GM21619 (cell line): ENCODE data around the gene GTSF1L.
"Not testable (repeated sequence)": the region's sequence is repeated elsewhere in the genome, so short reads cannot be mapped to it uniquely, and the experiment has no call there.

Experiments used
- ATAC-seq: cut with Tn5 transposase; IDR thresholded peaks from one replicate; pipeline ENCODE4 v1.9.1; 2021; ENCODE audit not compliant: unreplicated experiment

GTSF1L gene

DNA sequence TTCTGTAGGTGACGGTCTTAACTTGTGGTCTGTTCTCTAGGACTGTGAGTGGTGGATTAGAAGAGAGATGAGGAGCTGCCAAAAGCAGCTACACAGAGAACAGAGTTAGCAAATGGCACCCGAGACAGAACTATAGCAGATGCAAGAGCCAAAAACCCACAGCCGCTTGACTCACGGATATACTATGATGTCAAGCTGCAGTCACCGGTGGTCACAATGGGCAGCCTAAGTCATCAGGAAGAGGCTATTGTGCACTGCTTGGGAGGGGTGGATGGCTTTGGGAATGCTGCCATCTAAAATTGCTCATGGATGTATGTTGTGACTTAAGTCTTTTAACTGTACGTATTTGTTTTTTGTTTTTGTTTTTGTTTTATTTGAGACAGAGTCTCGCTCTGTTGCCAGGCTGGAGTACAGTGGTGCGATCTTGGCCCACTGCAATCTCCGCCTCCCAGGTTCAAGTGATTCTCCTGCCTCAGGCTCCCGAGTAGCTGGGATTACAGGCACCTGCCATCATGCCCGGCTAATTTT lies at the start of gene GTSF1L:
GTSF1L (minus strand) TSS at position 192 of the 528 bp plus-strand sequence. CDS start 308 bp downstream, outside the sequence.
- ATAC-seq: no peak

DNA sequence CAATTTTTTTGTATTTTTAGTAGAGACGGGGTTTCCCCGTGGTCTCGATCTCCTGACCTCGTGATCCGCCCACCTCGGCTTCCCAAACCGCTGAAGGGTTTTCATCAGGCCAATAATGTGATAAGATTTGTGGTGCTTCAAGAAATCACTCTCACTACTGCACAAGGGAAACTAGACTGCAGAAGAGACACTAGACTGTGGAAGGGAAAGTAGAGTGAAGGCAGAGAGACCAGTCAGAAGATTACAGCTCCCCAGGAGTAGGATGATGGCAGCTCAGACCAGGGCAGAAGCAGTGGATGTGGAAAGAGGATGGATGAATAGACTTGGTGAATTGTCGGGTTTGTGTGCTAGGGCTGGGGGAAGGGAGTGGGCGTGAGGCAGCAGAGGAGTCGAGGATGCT lies 48.0 kb upstream of the GTSF1L start:
- no peak for ATAC-seq

DNA sequence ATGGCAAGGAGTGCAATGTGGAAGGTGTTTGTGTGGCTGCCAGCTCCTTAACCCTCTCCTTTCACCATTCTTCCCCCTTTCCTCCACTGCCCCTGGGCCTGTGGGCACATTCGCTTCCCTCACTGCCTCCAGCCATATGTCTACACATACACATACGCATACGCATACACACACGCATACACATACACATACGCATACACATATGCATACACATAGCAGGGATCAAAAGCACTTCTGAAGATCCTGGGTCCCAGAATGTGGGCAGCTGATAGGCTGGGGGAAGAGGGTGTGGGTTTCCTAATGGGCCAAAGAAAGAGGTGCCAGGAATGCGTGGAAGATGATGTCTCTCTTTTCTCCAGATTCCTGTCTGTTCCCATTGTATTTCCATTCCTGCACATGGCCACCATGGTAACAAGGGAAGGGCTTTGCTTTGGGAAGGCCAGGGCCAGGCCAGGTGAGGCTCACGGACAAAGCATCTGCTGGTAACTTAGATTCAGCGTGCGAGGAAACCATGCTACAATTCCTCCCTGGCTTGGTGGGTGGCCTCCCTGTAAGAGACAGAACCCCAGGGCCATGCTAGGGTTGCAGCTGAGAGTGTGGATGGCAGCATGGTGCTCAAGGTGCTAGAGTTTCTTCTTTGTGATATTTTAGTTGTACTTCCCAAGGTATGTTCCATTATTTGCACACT lies 44.8 kb upstream of the GTSF1L start:
- no peak for ATAC-seq

DNA sequence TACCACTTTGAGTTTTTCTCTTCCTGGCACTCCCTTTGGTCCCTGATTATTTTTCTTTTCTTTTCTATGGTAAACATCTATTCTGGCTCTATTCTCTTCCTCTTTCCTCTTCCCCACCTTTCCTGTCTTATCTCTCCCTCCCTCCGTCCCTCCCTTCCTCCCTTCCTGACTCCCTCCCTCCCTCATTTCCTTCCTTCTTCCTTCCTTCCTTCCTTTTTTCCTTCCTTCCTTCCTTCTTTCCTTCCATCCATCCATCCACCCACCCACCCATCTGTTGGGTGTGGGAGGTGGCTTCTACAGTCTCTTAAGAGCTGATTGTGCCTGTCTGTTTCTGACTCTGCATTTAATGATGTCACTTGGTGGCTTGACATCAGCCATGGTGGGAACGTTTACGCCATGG lies 43.5 kb upstream of the GTSF1L start:
- no peak for ATAC-seq

DNA sequence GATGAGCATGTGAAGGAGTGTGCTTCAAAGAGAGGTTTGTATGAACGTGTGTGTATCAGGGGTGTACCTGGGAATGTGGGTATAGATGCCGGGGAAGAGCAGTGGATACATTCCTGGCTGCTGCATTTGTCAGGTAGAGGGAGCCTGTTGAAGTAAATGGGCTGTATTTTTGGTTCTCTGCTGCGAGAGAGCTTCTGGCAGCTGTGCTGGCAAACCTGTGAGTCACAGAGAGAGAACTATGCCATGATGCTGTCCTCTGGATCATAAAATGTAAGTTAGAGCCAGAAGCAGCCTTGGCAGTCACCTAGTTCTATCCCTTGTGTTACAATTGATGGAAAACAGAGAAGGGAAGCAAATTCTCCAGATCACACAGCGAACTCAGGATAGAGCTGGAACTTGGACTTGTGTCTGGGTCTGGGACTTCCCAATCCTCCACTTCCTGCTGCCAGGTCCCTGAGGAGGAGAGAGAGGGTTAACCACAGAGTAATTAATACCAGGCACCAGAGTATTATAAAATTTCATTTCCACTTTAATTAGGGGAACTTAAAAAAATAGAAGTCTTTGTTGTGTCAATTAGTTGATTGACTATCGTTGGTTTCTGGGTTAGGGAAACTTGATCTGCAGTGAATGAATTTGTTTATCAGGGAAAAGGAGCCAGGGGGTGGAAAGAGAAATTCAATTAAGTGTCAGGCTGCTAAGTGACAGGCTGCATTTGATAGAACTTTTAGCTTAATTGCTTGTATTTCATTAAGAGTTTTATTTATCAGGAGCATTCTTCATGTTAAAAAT lies 41.1 kb upstream of the GTSF1L start:
- ATAC-seq: no peak

DNA sequence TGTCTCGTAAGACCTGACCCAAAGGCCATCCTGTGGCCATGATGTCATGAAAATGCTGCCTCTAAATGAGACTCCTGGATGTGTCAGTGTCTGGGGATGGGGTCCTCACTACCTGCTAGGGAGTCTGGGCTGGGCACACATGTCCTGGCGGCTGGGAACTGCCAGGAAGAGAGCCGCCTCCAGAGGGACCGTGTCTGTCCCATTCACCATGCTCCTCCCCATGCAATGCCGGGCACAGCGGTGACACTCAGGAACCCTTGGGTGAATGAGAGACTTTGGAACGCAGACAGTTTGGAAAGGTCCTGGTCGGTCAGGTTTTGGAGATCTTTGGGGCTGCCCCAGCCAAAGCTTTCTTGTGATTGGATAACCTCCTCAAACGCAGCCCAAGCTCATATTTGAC lies 40.1 kb upstream of the GTSF1L start:
- no peak for ATAC-seq

DNA sequence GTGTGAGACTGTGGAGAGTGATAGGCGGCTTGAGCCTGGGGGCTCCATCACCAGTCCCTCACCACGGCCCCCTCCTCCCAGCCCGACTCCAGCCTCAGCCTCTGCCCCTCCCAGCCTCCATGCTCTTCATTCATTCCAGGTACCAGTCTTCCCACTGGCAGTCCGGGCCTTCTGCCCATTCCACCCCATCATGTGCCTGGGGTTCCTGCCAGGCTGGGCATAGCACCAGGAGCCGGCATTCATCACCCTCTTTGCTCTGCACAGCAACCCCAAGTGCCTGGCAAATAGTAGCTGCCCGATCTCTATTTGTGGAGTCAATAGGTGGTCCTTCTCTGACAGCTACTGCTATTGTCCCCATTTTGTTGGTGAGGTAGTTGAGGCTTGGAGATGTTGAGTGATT lies 39.6 kb upstream of the GTSF1L start:
- ATAC-seq: no peak

DNA sequence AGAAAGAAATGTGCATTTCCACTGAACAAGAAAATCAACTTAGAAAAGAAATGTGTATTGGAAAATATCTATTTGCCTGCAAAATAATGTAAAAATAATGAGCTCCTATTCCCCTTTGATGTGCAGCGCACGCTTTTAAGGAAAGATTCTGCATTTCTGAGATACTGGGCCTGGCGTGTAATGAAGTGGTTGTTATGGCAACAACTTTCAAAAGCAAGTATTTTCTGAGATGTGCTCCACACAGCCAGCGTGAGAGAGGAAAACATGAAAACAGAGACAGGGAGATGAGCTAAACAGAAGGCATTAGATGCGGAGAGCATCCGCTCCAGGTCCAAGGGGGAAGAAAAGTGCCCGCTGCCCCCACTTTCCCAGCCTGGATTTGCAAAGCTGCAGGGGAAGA lies 39.1 kb upstream of the GTSF1L start:
- no peak for ATAC-seq

DNA sequence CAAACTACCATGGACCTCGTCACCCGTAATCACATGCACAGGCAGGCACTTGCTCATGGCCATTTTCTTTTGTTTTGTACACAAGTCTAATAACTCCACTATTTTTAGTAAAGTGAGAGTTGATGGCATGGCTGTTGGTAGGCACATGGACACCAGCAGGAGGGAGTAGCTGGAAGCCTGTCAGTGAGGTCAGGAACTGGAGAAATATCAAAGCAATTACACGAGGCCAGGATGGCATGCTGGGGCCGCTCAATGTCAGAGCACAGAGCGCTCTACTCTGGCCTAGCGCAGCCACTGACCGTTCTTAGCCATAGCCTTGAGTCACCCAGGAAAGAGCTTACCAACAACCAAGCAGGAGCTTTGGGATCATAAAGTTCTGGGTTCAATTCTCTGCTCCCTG lies 36.1 kb upstream of the GTSF1L start:
- ATAC-seq: no peak

DNA sequence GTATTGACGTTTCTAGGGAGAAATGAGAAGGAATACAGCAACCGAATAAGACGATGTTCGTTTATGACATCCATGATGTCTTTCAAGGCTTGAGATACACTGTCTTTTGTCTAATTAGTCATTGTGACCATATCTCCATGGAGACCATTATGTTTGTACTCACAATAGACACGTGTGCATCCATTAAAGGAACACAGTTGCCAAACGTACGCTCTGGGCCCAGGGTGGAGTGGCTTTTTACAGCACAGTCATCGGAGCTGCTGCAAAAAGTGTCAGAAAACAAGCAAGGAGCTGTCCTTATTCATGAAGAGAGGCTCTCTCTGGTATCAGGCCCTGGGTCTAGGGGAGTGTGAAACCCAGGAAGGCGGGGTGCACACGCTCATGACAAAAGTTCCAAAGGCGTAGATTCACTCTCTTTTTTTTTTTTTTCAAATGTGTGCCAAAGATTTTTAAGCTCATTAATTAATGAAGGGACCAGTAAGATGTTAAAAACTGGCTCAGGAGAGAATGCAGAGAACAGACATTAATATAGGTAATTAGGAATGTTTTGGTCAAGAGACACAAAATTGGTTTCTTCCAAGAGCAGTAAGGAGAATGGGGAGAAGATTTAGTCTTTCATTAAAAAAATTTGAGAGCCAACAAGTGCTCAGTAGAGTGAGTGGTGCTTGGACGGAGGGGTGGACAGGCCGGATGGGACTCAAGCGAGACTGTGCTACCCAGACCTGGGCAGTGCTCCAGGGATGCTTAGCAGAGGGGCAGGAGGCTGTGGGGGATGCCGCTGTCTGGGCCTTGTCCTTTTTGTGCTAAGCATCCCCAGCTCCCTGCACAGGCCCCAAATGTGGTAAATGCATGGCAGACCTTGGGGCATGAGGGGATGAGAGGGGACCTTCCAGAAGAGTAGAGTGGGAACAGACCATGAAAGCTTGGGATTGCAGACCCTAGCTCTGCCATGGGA lies 34.9 kb upstream of the GTSF1L start:
- ATAC-seq: no peak

DNA sequence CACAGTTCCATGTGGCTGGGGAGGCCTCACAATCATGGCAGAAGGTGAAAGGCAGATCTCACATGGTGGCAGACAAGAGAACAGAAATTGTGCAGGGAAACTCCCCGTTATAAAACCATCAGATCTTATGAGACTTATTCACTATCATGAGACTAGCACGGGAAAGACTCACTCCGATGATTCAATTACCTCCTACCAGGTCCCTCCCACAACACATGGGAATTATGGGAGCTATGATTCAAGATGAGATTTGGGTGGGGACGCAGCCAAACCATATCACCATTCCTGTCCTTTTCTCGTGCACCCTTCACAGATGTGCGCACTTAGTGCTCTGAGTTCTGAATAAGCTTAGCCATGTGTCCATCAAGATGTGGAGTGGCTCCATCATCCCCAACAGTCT lies 31.1 kb upstream of the GTSF1L start:
- ATAC-seq: not testable (repeated sequence)

DNA sequence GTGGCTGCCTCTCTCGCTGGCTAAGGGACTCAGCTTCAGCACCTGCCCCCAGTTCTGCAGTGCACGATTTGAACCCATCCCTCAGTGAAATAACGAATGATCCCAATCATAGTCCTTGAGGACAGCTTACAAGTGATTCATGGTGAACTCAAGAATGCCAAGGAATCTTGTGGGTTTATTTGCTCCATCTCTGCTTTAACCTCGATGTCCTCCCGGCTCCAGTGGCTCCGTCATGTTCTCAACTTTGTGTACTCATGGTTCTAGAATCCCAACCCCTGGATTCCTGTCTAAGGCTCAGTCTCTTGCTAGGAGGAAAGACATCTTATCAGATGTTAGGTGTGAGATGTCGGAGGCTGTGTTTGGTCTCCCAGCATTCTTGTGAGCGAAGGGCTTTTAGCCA lies 29.0 kb upstream of the GTSF1L start:
- ATAC-seq: no peak

DNA sequence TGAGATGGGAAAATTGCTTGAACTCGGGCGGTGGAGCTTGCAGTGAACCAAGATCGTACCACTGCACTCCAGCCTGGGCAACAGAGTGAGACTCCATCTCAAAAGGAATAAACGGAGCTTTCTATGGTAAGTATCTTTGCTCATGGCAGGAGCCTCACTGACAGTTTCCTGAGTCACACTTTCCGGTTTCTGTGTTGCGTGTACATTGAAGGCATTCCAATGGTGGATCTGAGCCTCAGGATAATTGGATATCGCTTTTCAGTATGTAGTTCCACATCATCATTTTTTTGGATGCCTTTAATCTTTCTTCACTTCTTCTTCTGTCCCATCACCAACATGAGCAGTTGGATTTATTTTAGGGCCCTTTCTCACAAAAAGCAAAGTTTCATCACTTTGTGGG lies 28.6 kb upstream of the GTSF1L start:
- no peak for ATAC-seq

DNA sequence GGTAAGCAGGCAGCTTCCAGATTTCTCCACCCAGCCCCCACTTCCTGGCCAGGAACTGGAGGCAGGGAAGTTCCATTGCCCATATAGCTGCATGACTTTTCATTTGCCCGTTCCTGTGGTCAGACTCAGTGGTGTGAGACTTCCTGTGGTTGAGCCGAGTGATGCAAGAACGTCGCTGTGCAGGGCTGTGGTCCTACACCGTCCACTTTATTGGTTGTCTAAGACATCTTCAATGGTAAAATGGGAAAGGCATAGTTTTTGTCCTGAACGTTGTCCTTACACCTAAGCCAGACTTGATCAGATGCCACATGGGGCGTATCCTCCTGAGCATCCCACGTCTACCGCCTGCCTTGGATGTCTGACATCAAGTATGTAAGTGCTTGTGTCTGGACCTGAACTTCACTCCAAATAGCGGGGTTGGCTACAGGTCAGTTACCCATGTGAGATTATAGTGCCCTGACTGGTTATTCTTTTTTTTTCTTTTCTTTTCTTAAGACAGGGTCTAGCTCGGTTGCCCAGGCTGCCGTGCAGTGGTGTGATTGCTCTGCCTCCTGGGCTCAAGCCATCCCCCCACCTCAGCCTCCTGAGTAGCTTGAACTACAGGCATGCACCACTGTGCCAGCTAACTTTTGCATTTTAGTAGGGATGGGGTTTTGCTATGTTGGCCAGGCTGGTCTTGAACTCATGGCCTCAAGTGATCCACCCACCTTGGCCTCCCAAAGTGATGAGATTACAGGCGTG lies 25.9 kb upstream of the GTSF1L start:
- ATAC-seq: peak; percentile 55

DNA sequence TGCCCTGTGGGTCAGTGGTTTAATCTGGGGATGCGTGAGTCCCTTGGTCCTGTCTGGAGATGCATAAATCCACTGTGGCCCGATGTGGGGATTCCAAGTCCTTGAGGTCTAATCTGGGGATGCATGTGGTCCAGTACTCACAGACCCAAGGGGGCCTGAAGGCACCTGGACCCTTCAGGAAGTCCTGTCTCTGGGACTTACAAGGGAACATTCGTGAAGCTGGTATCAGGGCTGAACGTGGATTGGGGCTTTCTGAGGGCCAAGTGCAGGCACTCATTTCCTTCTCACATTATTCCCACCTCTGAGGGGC lies 25.2 kb upstream of the GTSF1L start:
- ATAC-seq: no peak

DNA sequence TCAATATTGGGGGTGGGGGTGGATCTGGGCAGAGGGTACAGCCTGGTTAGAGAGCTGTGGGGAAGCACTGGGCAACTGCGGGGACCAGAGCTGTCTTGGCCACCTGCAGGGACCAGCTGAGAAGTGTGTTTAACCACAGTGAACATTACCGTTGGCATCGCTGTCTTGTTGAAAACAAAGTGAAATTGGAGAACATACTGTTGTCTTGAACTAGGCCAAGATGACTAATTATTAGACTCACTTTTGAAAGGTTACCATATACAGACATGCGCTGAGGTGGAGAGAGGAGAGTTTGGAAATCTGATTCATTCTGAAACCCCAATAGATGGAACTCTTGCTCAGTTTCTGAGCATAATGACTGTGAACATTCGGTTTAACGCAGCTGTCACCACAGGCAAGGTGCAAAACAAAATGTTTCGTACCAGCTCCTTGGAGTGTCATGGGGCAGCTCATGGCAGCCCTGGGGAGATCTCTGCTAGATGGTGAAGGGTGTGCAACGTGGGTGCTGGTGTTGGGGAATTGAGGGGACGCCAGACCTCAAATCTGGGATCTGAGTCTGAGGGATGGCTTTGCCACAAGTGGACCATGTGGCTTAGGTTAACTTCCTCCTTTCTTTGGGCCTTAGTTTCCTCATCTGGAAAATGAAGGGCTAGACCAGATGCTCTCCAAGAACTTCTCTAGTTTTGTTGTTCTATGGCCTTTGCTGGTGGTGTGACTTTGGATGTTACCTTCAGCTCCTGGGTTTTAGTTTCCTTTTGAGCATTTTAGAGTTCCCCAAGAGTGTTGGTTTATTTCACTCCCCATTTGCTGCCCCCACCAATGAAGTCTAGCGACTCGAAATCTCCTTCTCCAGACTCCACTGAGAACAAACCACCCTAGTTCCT lies 24.6 kb upstream of the GTSF1L start:
- peak; percentile 77 for ATAC-seq

DNA sequence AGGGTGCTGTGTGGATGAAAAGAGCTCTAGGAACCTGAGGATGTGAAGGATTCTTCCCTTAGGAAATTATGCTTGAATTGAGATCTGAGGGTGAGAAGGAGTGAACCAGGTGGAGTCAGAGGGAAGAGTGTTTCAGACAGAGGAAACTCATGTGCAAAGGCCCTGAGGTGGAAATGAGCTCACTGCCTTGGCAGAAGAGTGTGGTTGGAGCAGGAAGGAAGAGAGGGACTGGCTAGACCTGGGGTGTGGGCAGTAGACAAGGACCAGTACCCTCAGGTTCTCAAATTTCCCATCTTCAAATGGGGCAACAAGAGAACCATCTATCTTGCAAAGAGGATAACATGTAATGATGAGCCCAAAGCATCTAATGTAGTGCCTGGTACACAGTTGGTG lies 24.0 kb upstream of the GTSF1L start:
- ATAC-seq: no peak

DNA sequence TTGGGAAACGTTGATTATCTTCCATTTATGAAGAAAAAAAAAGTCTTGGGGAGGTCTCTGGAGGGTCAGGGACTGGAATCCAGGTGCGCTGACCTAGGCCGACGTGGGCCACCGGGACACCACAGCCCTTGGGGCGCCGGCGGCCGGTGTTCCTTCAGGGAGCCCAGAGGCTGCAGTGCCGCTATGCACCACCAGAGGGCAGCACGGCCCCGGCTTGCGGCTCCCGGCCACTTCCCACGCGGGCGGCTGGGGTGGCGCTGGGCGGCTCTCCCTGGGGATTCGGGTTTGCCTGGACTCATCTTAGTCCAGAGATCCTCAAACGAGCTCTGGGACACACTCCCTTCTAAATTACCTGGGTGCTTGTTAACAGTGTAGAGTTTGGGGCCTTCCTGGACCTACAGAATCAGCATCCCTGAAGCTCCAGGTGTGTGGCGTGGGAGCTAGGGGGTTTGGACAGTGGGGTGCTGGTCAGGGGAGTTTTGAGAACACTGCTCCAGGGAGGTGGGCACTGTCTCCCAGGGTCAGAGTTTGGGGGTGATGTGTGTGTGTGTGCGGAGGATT lies 23.0 kb upstream of the GTSF1L start:
- no peak for ATAC-seq

DNA sequence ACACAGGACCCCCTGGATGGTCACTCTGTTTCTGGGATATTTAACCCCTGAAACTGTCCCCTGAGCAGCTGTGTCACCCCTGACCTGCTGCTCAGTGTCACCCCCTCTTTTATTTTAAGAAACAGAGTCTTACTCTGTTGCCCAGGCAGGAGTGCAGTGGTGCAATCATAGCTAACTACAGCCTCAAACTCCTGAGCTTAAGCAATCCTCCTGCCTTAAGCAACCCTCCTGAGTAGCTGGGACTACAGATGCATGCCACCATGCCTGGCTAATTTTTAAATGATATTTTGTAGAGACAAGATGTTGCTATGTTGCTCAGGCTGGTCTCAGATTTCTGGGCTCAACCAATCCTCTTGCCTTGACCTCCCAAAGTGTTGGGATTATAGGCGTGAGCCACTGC lies 21.5 kb upstream of the GTSF1L start:
- ATAC-seq: no peak
